SK-N-SH (cell line): ENCODE results near the gene ARHGAP45. TPM values are rescaled to one million over a fixed set of nuclear protein-coding genes. Genes with fewer than 3 reads are reported as not detected.

ENCODE experiments used
- CTCF ChIA-PET: fragments of 300-600, 350-600 bp; formaldehyde crosslinking; extraction: SDS; loops from one replicate; lab custom pipeline; 2021; lab: Yijun Ruan, JAX
- POLR2A ChIA-PET: fragments of 350-600 bp; sonication (Branson Sonifier 250); formaldehyde crosslinking; extraction: SDS; loops from one replicate; lab custom pipeline; 2020; ENCODE audit warnings: antibody characterized with exemption, inconsistent platforms; lab: Yijun Ruan, JAX
- DNase-seq: peaks from one replicate; pipeline ENCODE4 v3.0.0; 2012
- H2AFZ ChIP-seq: fragments of 200-600 bp; sonication (generic); 2 replicates; pipeline ENCODE4 v1.8.1; 2016; ENCODE audit warnings: antibody characterized with exemption, mild to moderate bottlenecking, low read depth
- H3F3A ChIP-seq: fragments of 200-600 bp; sonication (generic); replicated peaks from 2 replicates; pipeline ENCODE3; 2016; ENCODE audit warnings: antibody characterized with exemption, mild to moderate bottlenecking; ENCODE audit not compliant: insufficient read depth
- H3K27ac ChIP-seq, 2 experiments: fragments of 200-500 bp in 1 of 2; fragments of 200-600 bp in 1 of 2; sonication (Bioruptor generic) in 1 of 2; sonication (generic), shearing (Covaris generic) in 1 of 2; 2 replicates each; pipeline versions ENCODE4 v1.5.1 to v1.6.1; 2014 to 2016; ENCODE audit warnings: low read depth in 2 of 2, inconsistent platforms in 1 of 2, low read length in 1 of 2, mild to moderate bottlenecking in 1 of 2, mixed read lengths in 1 of 2
- H3K27me3 ChIP-seq: fragments of 200-600 bp; sonication (generic), shearing (Covaris generic); 2 replicates; pipeline ENCODE4 v1.6.1; 2016; ENCODE audit warnings: mixed run types; ENCODE audit not compliant: insufficient read depth
- H3K36me3 ChIP-seq, 2 experiments: fragments of 200-500 bp in 1 of 2; fragments of 200-600 bp in 1 of 2; sonication (Bioruptor generic) in 1 of 2; sonication (generic) in 1 of 2; replicated peaks in 1 of 2; 2 replicates each; pipeline versions ENCODE3 to v1.5.1; 2014 to 2016; ENCODE audit warnings: low read length in 1 of 2, mild to moderate bottlenecking in 1 of 2; ENCODE audit not compliant: insufficient read depth in 2 of 2, control insufficient read depth in 1 of 2
- H3K4me1 ChIP-seq, 2 experiments: fragments of 200-500 bp in 1 of 2; fragments of 200-600 bp in 1 of 2; sonication (Bioruptor generic) in 1 of 2; sonication (generic), shearing (Covaris generic) in 1 of 2; 2 replicates each; pipeline versions ENCODE4 v1.5.1 to v1.6.1; 2014 to 2016; ENCODE audit warnings: low read depth in 1 of 2, low read length in 1 of 2, mixed run types in 1 of 2; ENCODE audit not compliant: insufficient read depth in 2 of 2, control insufficient read depth in 1 of 2
- H3K4me2 ChIP-seq: fragments of 200-600 bp; sonication (generic), shearing (Covaris generic); 2 replicates; pipeline ENCODE4 v1.6.1; 2017; ENCODE audit warnings: mixed run types
- H3K4me3 ChIP-seq, 2 experiments: fragments of 200-500 bp in 1 of 2; fragments of 200-600 bp in 1 of 2; sonication (Bioruptor generic) in 1 of 2; sonication (generic), shearing (Covaris generic) in 1 of 2; 2 replicates each; pipeline versions ENCODE4 v1.5.1 to v1.8.1; 2014 to 2016; ENCODE audit warnings: low read depth in 2 of 2, inconsistent platforms in 1 of 2, low read length in 1 of 2, mild to moderate bottlenecking in 1 of 2, mixed read lengths in 1 of 2, moderate library complexity in 1 of 2
- H3K79me2 ChIP-seq: fragments of 200-600 bp; sonication (generic); 2 replicates; pipeline ENCODE4 v1.8.1; 2017; ENCODE audit warnings: mild to moderate bottlenecking; ENCODE audit not compliant: insufficient read depth
- H3K9ac ChIP-seq: fragments of 200-600 bp; sonication (generic); 2 replicates; pipeline ENCODE4 v1.6.1; 2017; ENCODE audit warnings: mixed run types
- H3K9me2 ChIP-seq: fragments of 200-600 bp; sonication (generic); 2 replicates; pipeline ENCODE4 v1.6.1; 2017; ENCODE audit warnings: mixed run types
- H3K9me3 ChIP-seq: fragments of 200-600 bp; sonication (generic); 2 replicates; pipeline ENCODE4 v1.6.1; 2017; ENCODE audit warnings: mixed run types, mild to moderate bottlenecking, moderate library complexity
- H4K20me1 ChIP-seq: fragments of 200-600 bp; sonication (generic); 2 replicates; pipeline ENCODE4 v1.6.1; 2017; ENCODE audit warnings: mild to moderate bottlenecking, mixed run types; ENCODE audit not compliant: insufficient read depth
- CHD2 ChIP-seq: fragments of 150-350 bp; IDR thresholded peaks from 2 replicates; pipeline ENCODE4 v1.6.1; 2018; ENCODE audit warnings: low read length; ENCODE audit not compliant: partially characterized antibody
- EZH2phosphoT487 ChIP-seq: fragments of 200-600 bp; sonication (generic); IDR thresholded peaks from 2 replicates; pipeline ENCODE4 v1.6.1; 2017; ENCODE audit warnings: low read depth, mixed run types, mild to moderate bottlenecking, antibody characterized with exemption, moderate library complexity, borderline replicate concordance
- FOXJ3 ChIP-seq: sonication (generic); formaldehyde crosslinking; IDR thresholded peaks from 2 replicates; pipeline ENCODE4 v1.5.1; 2020; ENCODE audit warnings: mild to moderate bottlenecking, missing genetic modification reagents
- IRF3 ChIP-seq: fragments of 150-350 bp; IDR thresholded peaks from 2 replicates; pipeline ENCODE4 v1.6.1; 2016; ENCODE audit warnings: mild to moderate bottlenecking, low read depth, low read length
- JUND ChIP-seq: IDR thresholded peaks from 2 replicates; pipeline ENCODE4 v1.4.0; 2012
- MEF2A ChIP-seq: IDR thresholded peaks from 2 replicates; pipeline ENCODE4 v1.4.0; 2012; ENCODE audit warnings: low read depth, borderline replicate concordance
- TAF1 ChIP-seq: IDR thresholded peaks from 2 replicates; pipeline ENCODE4 v1.6.1; 2012; ENCODE audit warnings: low read depth, mild to moderate bottlenecking, low read length, moderate library complexity, borderline replicate concordance
- TEAD4 ChIP-seq: IDR thresholded peaks from 2 replicates; pipeline ENCODE4 v1.4.0; 2012; ENCODE audit warnings: mild to moderate bottlenecking, borderline replicate concordance; ENCODE audit not compliant: insufficient read depth
- WGBS: methylation state at CpG from one replicate; pipeline ENCODE4 v1.1.6; 2017; ENCODE audit warnings: low lambda C conversion rate; 5-methylcytosine and 5-hydroxymethylcytosine counted together
- polyA plus RNA-seq, 3 experiments: library from polyadenylated mRNA; depleted of rRNA; stranded (reverse); fragments of >200 nt; gene quantifications; 2 replicates each; pipeline ENCODE4 v1.2.3, GENCODE V29; 2012
- TF ChIP-seq, protein P1 (sequence below): IDR thresholded peaks from 2 replicates; pipeline ENCODE4; 2012

The ARHGAP45 gene
- polyA plus RNA-seq, 1 of the 3 experiments (the other 2 are of a cell fraction) = 4.2 TPM

- H3K9me3 ChIP-seq = peaks cover 8% of the 10 kb centered on the region; the same call in 1 of the 2 replicates
- no peak for TF ChIP-seq TEAD4
- no peak for TF ChIP-seq FOXJ3
- TF ChIP-seq CHD2 = no peak
- peaks cover 4% of the 10 kb centered on the region for H3F3A ChIP-seq
- WGBS = 67% methylated on average over 5 of the region's 5 CpGs
- no peak for DNase-seq
- CTCF ChIA-PET = no interaction called here
- H3K27me3 ChIP-seq = no peaks in the 10 kb centered on the region
- H3K79me2 ChIP-seq = no peaks in the 10 kb centered on the region
- no peaks in the 10 kb centered on the region for H3K4me1 ChIP-seq
- H3K4me2 ChIP-seq = no peak overlapping the region
- no peak overlapping the region for H3K4me3 ChIP-seq
- no peaks in the 10 kb centered on the region for H3K9me2 ChIP-seq
- no peak overlapping the region for H2AFZ ChIP-seq
- POLR2A ChIA-PET = no interaction called here
- no peak overlapping the region for H3K27ac ChIP-seq
- H4K20me1 ChIP-seq = no peaks in the 10 kb centered on the region
- H3K9ac ChIP-seq = no peak overlapping the region
- H3K36me3 ChIP-seq = no peaks in the 10 kb centered on the region
Measured at GRCh38 chr19:1052349-1052975, 14.5 kb upstream of the ARHGAP45 start.

- H3K27me3 ChIP-seq = no peaks in the 10 kb centered on the region
- H3K4me1 ChIP-seq = no peaks in the 10 kb centered on the region
- H3K4me3 ChIP-seq = no peak overlapping the region
- H3K36me3 ChIP-seq = no peaks in the 10 kb centered on the region
- no peak for TF ChIP-seq MEF2A
- TF ChIP-seq JUND = no peak
- TF ChIP-seq, protein P1, sequence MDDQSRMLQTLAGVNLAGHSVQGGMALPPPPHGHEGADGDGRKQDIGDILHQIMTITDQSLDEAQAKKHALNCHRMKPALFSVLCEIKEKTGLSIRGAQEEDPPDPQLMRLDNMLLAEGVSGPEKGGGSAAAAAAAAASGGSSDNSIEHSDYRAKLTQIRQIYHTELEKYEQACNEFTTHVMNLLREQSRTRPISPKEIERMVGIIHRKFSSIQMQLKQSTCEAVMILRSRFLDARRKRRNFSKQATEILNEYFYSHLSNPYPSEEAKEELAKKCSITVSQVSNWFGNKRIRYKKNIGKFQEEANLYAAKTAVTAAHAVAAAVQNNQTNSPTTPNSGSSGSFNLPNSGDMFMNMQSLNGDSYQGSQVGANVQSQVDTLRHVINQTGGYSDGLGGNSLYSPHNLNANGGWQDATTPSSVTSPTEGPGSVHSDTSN = no peak
- TF ChIP-seq EZH2phosphoT487 = no peak
- no peak for TF ChIP-seq IRF3
- no peak for TF ChIP-seq TAF1
- TF ChIP-seq, all 33 proteins: peak for 0
- no peak overlapping the region for H2AFZ ChIP-seq
- peaks cover 4% of the 10 kb centered on the region for H3F3A ChIP-seq
- POLR2A ChIA-PET = no interaction called here
- peaks cover 11% of the 10 kb centered on the region; the same call in 1 of the 2 replicates for H3K9me3 ChIP-seq
- CTCF ChIA-PET = interaction anchor here (0.9 to 1.3 kb wide), 4 partner anchors 10 to 140 kb away, joined by 3 to 6 read pairs (median 5); partner anchors contain the start of gene ARHGAP45
- DNase-seq = no peak
- no peaks in the 10 kb centered on the region for H4K20me1 ChIP-seq
- H3K9me2 ChIP-seq = no peaks in the 10 kb centered on the region
- H3K79me2 ChIP-seq = no peaks in the 10 kb centered on the region
- H3K9ac ChIP-seq = no peak overlapping the region
- H3K4me2 ChIP-seq = no peak overlapping the region
- 76% methylated on average over 19 of the region's 31 CpGs for WGBS
- H3K27ac ChIP-seq = no peak overlapping the region
Measured at GRCh38 chr19:1053176-1054101, 13.5 kb upstream of the ARHGAP45 start.
